Measurements from ENCODE around the gene ZNF423. TPM values are rescaled to one million over a fixed set of nuclear protein-coding genes. Genes with fewer than 3 reads are reported as not detected.

ZNF423 gene
- total RNA-seq, 1 experiment from 2014 or later: 0.20 TPM

DNA sequence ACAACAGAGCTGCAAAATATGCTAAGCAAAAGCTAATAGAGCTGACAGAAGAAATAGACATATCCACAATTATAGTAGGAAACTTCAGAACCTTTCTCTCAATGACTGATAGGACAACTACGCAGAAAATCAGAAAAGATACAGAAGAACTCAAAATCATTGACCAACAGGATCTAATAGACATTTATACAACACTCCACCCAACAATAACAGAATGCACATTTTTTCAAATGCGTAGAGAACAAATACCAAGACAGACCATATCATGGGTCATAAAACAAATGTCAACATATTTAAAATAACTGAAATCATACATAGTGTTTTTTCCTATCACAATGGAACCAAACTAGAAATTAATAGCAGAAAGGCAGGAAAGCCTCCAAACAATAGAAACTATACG is 244.9 kb downstream of the ZNF423 start:
- H3K36me3 ChIP-seq (ENCODE audit: control insufficient read depth, insufficient read depth, low read length): no peaks in the 10 kb centered on the region
- no peaks in the 10 kb centered on the region for H3K9me3 Mint-ChIP-seq (ENCODE audit: unreplicated experiment)
- peaks cover 32% of the 10 kb centered on the region for H3K27me3 Mint-ChIP-seq (ENCODE audit: insufficient read depth, unreplicated experiment)
- TF ChIP-seq, protein P1, sequence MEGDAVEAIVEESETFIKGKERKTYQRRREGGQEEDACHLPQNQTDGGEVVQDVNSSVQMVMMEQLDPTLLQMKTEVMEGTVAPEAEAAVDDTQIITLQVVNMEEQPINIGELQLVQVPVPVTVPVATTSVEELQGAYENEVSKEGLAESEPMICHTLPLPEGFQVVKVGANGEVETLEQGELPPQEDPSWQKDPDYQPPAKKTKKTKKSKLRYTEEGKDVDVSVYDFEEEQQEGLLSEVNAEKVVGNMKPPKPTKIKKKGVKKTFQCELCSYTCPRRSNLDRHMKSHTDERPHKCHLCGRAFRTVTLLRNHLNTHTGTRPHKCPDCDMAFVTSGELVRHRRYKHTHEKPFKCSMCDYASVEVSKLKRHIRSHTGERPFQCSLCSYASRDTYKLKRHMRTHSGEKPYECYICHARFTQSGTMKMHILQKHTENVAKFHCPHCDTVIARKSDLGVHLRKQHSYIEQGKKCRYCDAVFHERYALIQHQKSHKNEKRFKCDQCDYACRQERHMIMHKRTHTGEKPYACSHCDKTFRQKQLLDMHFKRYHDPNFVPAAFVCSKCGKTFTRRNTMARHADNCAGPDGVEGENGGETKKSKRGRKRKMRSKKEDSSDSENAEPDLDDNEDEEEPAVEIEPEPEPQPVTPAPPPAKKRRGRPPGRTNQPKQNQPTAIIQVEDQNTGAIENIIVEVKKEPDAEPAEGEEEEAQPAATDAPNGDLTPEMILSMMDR (IDR thresholded peaks at IDR 0.05; ENCODE audit: insufficient read depth in 1 of 2, low read depth in 1 of 2, low read length in 1 of 2, severe bottlenecking in 1 of 2, unreplicated experiment in 1 of 2): no peak
- no peaks in the 10 kb centered on the region for H3K4me1 ChIP-seq
- POLR2A ChIA-PET: no interaction called here
- DNase-seq: no peak
- H3K4me3 ChIP-seq (ENCODE audit: low read depth, low read length): no peak overlapping the region
- no peak overlapping the region for H3K4me3 Mint-ChIP-seq (ENCODE audit: unreplicated experiment)
- H3K4me1 Mint-ChIP-seq (ENCODE audit: low read depth, unreplicated experiment): no peaks in the 10 kb centered on the region
- BruUV-seq (replicated peaks): no TSS peak
- no peaks in the 10 kb centered on the region for H3K36me3 Mint-ChIP-seq (ENCODE audit: insufficient read depth, unreplicated experiment)
- intact Hi-C loops (cut with micrococcal nuclease; ENCODE audit: unreplicated experiment): no loop called here
- CTCF ChIA-PET: no interaction called here
- no peak overlapping the region for H3K27ac Mint-ChIP-seq (ENCODE audit: unreplicated experiment)
- no peaks in the 10 kb centered on the region for H3K27me3 ChIP-seq (replicated peaks; ENCODE audit: control insufficient read depth, insufficient read depth, low read length)
- no peaks in the 10 kb centered on the region for H3K9me3 ChIP-seq

DNA sequence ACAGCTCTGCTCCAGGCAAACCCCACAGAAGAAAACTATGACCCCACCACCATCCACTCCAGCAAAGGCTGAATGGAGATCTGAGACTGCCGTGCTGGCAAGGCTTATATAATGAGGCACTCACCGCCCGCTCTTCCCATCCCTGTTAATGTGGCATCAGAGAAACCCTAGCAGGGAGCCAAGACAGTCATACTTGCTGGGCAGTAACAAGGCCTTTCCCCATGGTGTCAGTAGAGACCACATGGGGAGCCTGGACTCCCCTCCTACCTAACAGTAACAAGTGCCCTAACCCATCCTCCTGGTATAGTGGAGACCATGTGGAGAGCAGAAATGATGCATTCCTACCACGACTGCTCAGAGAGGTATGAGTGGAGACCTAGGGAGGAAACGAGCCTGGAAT is 247.1 kb downstream of the ZNF423 start:
- DNase-seq: peak; percentile 35 to 38
- Histone ChIP-seq H3K4me3 (ENCODE audit: low read depth, low read length) (no peak overlapping the region), H3K36me3 (ENCODE audit: control insufficient read depth, insufficient read depth, low read length) (no peaks in the 10 kb centered on the region), H3K4me1 (no peaks in the 10 kb centered on the region), H3K27me3 (replicated peaks; ENCODE audit: control insufficient read depth, insufficient read depth, low read length) (no peaks in the 10 kb centered on the region; the same call in 1 of the 2 replicates), H3K9me3 (no peaks in the 10 kb centered on the region)
- ChIA-PET CTCF (no interaction called here), POLR2A (no interaction called here)
- intact Hi-C loops (cut with micrococcal nuclease; ENCODE audit: unreplicated experiment): loop anchor here (2.0 kb wide), 1 partner anchor 314 kb away; no protein-coding TSS in a partner anchor
- Mint-ChIP-seq H3K9me3 (ENCODE audit: unreplicated experiment) (no peaks in the 10 kb centered on the region), H3K4me1 (ENCODE audit: low read depth, unreplicated experiment) (no peaks in the 10 kb centered on the region), H3K27me3 (ENCODE audit: insufficient read depth, unreplicated experiment) (peaks cover 38% of the 10 kb centered on the region), H3K4me3 (ENCODE audit: unreplicated experiment) (no peak overlapping the region), H3K27ac (ENCODE audit: unreplicated experiment) (no peak overlapping the region), H3K36me3 (ENCODE audit: insufficient read depth, unreplicated experiment) (no peaks in the 10 kb centered on the region)
- TF ChIP-seq, protein P1 (IDR thresholded peaks at IDR 0.05; ENCODE audit: insufficient read depth in 1 of 2, low read depth in 1 of 2, low read length in 1 of 2, severe bottlenecking in 1 of 2, unreplicated experiment in 1 of 2): peak; percentile 28 to 71
- BruUV-seq (replicated peaks): no TSS peak

DNA sequence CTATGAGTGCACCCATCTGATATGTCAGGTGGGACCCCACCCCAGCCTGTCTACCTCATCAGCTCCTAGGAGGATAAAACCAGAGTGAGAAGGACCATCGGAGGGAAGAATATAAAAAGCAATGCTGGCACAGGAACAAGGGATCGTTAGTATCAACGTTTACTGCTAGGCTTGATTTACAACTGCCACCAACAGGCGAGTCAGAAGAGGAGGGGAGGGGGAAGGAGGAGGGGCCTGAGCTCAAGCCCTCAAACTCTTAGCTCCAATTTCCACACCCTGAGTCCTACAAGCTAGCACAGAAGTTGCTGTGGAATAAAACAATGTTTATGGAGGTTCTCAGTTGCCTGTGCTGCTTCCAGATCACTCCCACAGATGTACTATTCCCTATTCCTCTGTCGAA is 247.8 kb downstream of the ZNF423 start:
- Histone ChIP-seq H3K27me3 (replicated peaks; ENCODE audit: control insufficient read depth, insufficient read depth, low read length) (no peaks in the 10 kb centered on the region; the same call in 1 of the 2 replicates), H3K9me3 (no peaks in the 10 kb centered on the region), H3K36me3 (ENCODE audit: control insufficient read depth, insufficient read depth, low read length) (no peaks in the 10 kb centered on the region), H3K4me1 (no peaks in the 10 kb centered on the region), H3K4me3 (ENCODE audit: low read depth, low read length) (no peak overlapping the region)
- ChIA-PET CTCF (no interaction called here), POLR2A (no interaction called here)
- H3K4me3 Mint-ChIP-seq (ENCODE audit: unreplicated experiment): no peak overlapping the region
- no peaks in the 10 kb centered on the region for H3K36me3 Mint-ChIP-seq (ENCODE audit: insufficient read depth, unreplicated experiment)
- TF ChIP-seq, protein P1 (IDR thresholded peaks at IDR 0.05; ENCODE audit: insufficient read depth in 1 of 2, low read depth in 1 of 2, low read length in 1 of 2, severe bottlenecking in 1 of 2, unreplicated experiment in 1 of 2): no peak
- no TSS peak for BruUV-seq (replicated peaks)
- H3K27ac Mint-ChIP-seq (ENCODE audit: unreplicated experiment): no peak overlapping the region
- H3K27me3 Mint-ChIP-seq (ENCODE audit: insufficient read depth, unreplicated experiment): peaks cover 40% of the 10 kb centered on the region
- H3K9me3 Mint-ChIP-seq (ENCODE audit: unreplicated experiment): no peaks in the 10 kb centered on the region
- no peaks in the 10 kb centered on the region for H3K4me1 Mint-ChIP-seq (ENCODE audit: low read depth, unreplicated experiment)
- peak in 1 of 2 experiments; percentile 9 for DNase-seq
- intact Hi-C loops (cut with micrococcal nuclease; ENCODE audit: unreplicated experiment): loop anchor here (2.0 kb wide), 1 partner anchor 315 kb away; no protein-coding TSS in a partner anchor
